SK-N-SH (cell line): Measurements from ENCODE around the gene ARHGEF17. TPM values are rescaled to one million over a fixed set of nuclear protein-coding genes. Genes with fewer than 3 reads are reported as not detected.

Experiments used
- CTCF ChIA-PET: fragments of 300-600, 350-600 bp; formaldehyde crosslinking; extraction: SDS; loops from one replicate; lab custom pipeline; 2021; lab: Yijun Ruan, JAX
- POLR2A ChIA-PET: fragments of 350-600 bp; sonication (Branson Sonifier 250); formaldehyde crosslinking; extraction: SDS; loops from one replicate; lab custom pipeline; 2020; ENCODE audit warnings: antibody characterized with exemption, inconsistent platforms; lab: Yijun Ruan, JAX
- DNase-seq: peaks from one replicate; pipeline ENCODE4 v3.0.0; 2012
- H2AFZ ChIP-seq: fragments of 200-600 bp; sonication (generic); 2 replicates; pipeline ENCODE4 v1.8.1; 2016; ENCODE audit warnings: antibody characterized with exemption, mild to moderate bottlenecking, low read depth
- H3F3A ChIP-seq: fragments of 200-600 bp; sonication (generic); replicated peaks from 2 replicates; pipeline ENCODE3; 2016; ENCODE audit warnings: antibody characterized with exemption, mild to moderate bottlenecking; ENCODE audit not compliant: insufficient read depth
- H3K27ac ChIP-seq, 2 experiments: fragments of 200-500 bp in 1 of 2; fragments of 200-600 bp in 1 of 2; sonication (Bioruptor generic) in 1 of 2; sonication (generic), shearing (Covaris generic) in 1 of 2; 2 replicates each; pipeline versions ENCODE4 v1.5.1 to v1.6.1; 2014 to 2016; ENCODE audit warnings: low read depth in 2 of 2, inconsistent platforms in 1 of 2, low read length in 1 of 2, mild to moderate bottlenecking in 1 of 2, mixed read lengths in 1 of 2
- H3K27me3 ChIP-seq: fragments of 200-600 bp; sonication (generic), shearing (Covaris generic); 2 replicates; pipeline ENCODE4 v1.6.1; 2016; ENCODE audit warnings: mixed run types; ENCODE audit not compliant: insufficient read depth
- H3K36me3 ChIP-seq, 2 experiments: fragments of 200-500 bp in 1 of 2; fragments of 200-600 bp in 1 of 2; sonication (Bioruptor generic) in 1 of 2; sonication (generic) in 1 of 2; replicated peaks in 1 of 2; 2 replicates each; pipeline versions ENCODE3 to v1.5.1; 2014 to 2016; ENCODE audit warnings: low read length in 1 of 2, mild to moderate bottlenecking in 1 of 2; ENCODE audit not compliant: insufficient read depth in 2 of 2, control insufficient read depth in 1 of 2
- H3K4me1 ChIP-seq, 2 experiments: fragments of 200-500 bp in 1 of 2; fragments of 200-600 bp in 1 of 2; sonication (Bioruptor generic) in 1 of 2; sonication (generic), shearing (Covaris generic) in 1 of 2; 2 replicates each; pipeline versions ENCODE4 v1.5.1 to v1.6.1; 2014 to 2016; ENCODE audit warnings: low read depth in 1 of 2, low read length in 1 of 2, mixed run types in 1 of 2; ENCODE audit not compliant: insufficient read depth in 2 of 2, control insufficient read depth in 1 of 2
- H3K4me2 ChIP-seq: fragments of 200-600 bp; sonication (generic), shearing (Covaris generic); 2 replicates; pipeline ENCODE4 v1.6.1; 2017; ENCODE audit warnings: mixed run types
- H3K4me3 ChIP-seq, 2 experiments: fragments of 200-500 bp in 1 of 2; fragments of 200-600 bp in 1 of 2; sonication (Bioruptor generic) in 1 of 2; sonication (generic), shearing (Covaris generic) in 1 of 2; 2 replicates each; pipeline versions ENCODE4 v1.5.1 to v1.8.1; 2014 to 2016; ENCODE audit warnings: low read depth in 2 of 2, inconsistent platforms in 1 of 2, low read length in 1 of 2, mild to moderate bottlenecking in 1 of 2, mixed read lengths in 1 of 2, moderate library complexity in 1 of 2
- H3K79me2 ChIP-seq: fragments of 200-600 bp; sonication (generic); 2 replicates; pipeline ENCODE4 v1.8.1; 2017; ENCODE audit warnings: mild to moderate bottlenecking; ENCODE audit not compliant: insufficient read depth
- H3K9ac ChIP-seq: fragments of 200-600 bp; sonication (generic); 2 replicates; pipeline ENCODE4 v1.6.1; 2017; ENCODE audit warnings: mixed run types
- H3K9me2 ChIP-seq: fragments of 200-600 bp; sonication (generic); 2 replicates; pipeline ENCODE4 v1.6.1; 2017; ENCODE audit warnings: mixed run types
- H3K9me3 ChIP-seq: fragments of 200-600 bp; sonication (generic); 2 replicates; pipeline ENCODE4 v1.6.1; 2017; ENCODE audit warnings: mixed run types, mild to moderate bottlenecking, moderate library complexity
- H4K20me1 ChIP-seq: fragments of 200-600 bp; sonication (generic); 2 replicates; pipeline ENCODE4 v1.6.1; 2017; ENCODE audit warnings: mild to moderate bottlenecking, mixed run types; ENCODE audit not compliant: insufficient read depth
- ELF1 ChIP-seq: IDR thresholded peaks from 2 replicates; pipeline ENCODE4 v1.4.0; 2012
- EZH2phosphoT487 ChIP-seq: fragments of 200-600 bp; sonication (generic); IDR thresholded peaks from 2 replicates; pipeline ENCODE4 v1.6.1; 2017; ENCODE audit warnings: low read depth, mixed run types, mild to moderate bottlenecking, antibody characterized with exemption, moderate library complexity, borderline replicate concordance
- FOXJ3 ChIP-seq: sonication (generic); formaldehyde crosslinking; IDR thresholded peaks from 2 replicates; pipeline ENCODE4 v1.5.1; 2020; ENCODE audit warnings: mild to moderate bottlenecking, missing genetic modification reagents
- GABPA ChIP-seq: IDR thresholded peaks from 2 replicates; pipeline ENCODE4 v1.4.0; 2012; ENCODE audit warnings: low read depth, mild to moderate bottlenecking
- GATA2 ChIP-seq: sonication (generic); formaldehyde crosslinking; IDR thresholded peaks from 2 replicates; pipeline ENCODE4 v1.5.0; 2020; ENCODE audit warnings: mild to moderate bottlenecking, missing genetic modification reagents
- MEF2A ChIP-seq: IDR thresholded peaks from 2 replicates; pipeline ENCODE4 v1.4.0; 2012; ENCODE audit warnings: low read depth, borderline replicate concordance
- NFIC ChIP-seq: IDR thresholded peaks from 2 replicates; pipeline ENCODE4 v1.4.0; 2012; ENCODE audit warnings: borderline replicate concordance
- NRF1 ChIP-seq: IDR thresholded peaks from 2 replicates; pipeline ENCODE4 v1.6.1; 2012; ENCODE audit warnings: low read depth, mild to moderate bottlenecking, low read length
- PBX3 ChIP-seq: IDR thresholded peaks from 2 replicates; pipeline ENCODE4; 2012
- RAD21 ChIP-seq: IDR thresholded peaks from 2 replicates; pipeline ENCODE4 v1.6.1; 2012; ENCODE audit warnings: mild to moderate bottlenecking, low read length
- REST ChIP-seq: IDR thresholded peaks from 2 replicates; pipeline ENCODE4 v1.6.1; 2012; ENCODE audit warnings: mild to moderate bottlenecking, low read depth, low read length, moderate library complexity
- SIN3A ChIP-seq: IDR thresholded peaks from 2 replicates; pipeline ENCODE4 v1.6.1; 2012; ENCODE audit warnings: low read depth, mild to moderate bottlenecking, low read length, moderate library complexity, borderline replicate concordance
- SMC3 ChIP-seq: IDR thresholded peaks from 2 replicates; pipeline ENCODE4 v1.6.1; 2012; ENCODE audit warnings: low read depth, low read length, improper control_type of control experiment
- TAF1 ChIP-seq: IDR thresholded peaks from 2 replicates; pipeline ENCODE4 v1.6.1; 2012; ENCODE audit warnings: low read depth, mild to moderate bottlenecking, low read length, moderate library complexity, borderline replicate concordance
- TEAD4 ChIP-seq: IDR thresholded peaks from 2 replicates; pipeline ENCODE4 v1.4.0; 2012; ENCODE audit warnings: mild to moderate bottlenecking, borderline replicate concordance; ENCODE audit not compliant: insufficient read depth
- USF2 ChIP-seq: fragments of 150-350 bp; IDR thresholded peaks from 2 replicates; pipeline ENCODE4 v1.6.1; 2017; ENCODE audit warnings: antibody characterized with exemption, low read length, low read depth, borderline replicate concordance
- YY1 ChIP-seq: IDR thresholded peaks from 2 replicates; pipeline ENCODE4 v1.4.0; 2012; ENCODE audit warnings: low read depth, mild to moderate bottlenecking
- WGBS: methylation state at CpG from one replicate; pipeline ENCODE4 v1.1.6; 2017; ENCODE audit warnings: low lambda C conversion rate; 5-methylcytosine and 5-hydroxymethylcytosine counted together
- polyA plus RNA-seq, 3 experiments: library from polyadenylated mRNA; depleted of rRNA; stranded (reverse); fragments of >200 nt; gene quantifications; 2 replicates each; pipeline ENCODE4 v1.2.3, GENCODE V29; 2012

ARHGEF17 gene
- polyA plus RNA-seq, 1 of the 3 experiments (the other 2 are of a cell fraction): 45.9 TPM

GRCh38 chr11:73337846-73338245 is 29.8 kb downstream of the ARHGEF17 start:
- H2AFZ ChIP-seq: no peak overlapping the region
- H3K4me2 ChIP-seq: no peak overlapping the region
- H4K20me1 ChIP-seq: peaks cover 67% of the 10 kb centered on the region
- H3K4me1 ChIP-seq: peaks cover 24 to 48% of the 10 kb centered on the region in 2 experiments
- H3K9ac ChIP-seq: no peak overlapping the region
- ChIA-PET CTCF (interaction anchor here (1.6 to 10.6 kb wide), 6 partner anchors 12 to 95 kb away, joined by 5 to 395 read pairs (median 65); partner anchors contain the start of gene ARHGEF17), POLR2A (no interaction called here)
- DNase-seq: no peak
- H3K27me3 ChIP-seq: no peaks in the 10 kb centered on the region
- no peak overlapping the region for H3K27ac ChIP-seq
- 100% methylated on average over 2 of the region's 2 CpGs for WGBS
- TF ChIP-seq ELF1 (no peak), TAF1 (no peak), FOXJ3 (CRISPR knock-in tag) (no peak), NFIC (no peak), RAD21 (no peak), GATA2 (CRISPR knock-in tag) (no peak), USF2 (no peak), SMC3 (no peak), EZH2phosphoT487 (no peak), YY1 (no peak), TEAD4 (no peak), PBX3 (no peak), SIN3A (no peak), GABPA (no peak), MEF2A (no peak), NRF1 (no peak), REST (no peak)
- no peaks in the 10 kb centered on the region for H3K9me2 ChIP-seq
- H3K36me3 ChIP-seq: peaks cover 2 to 15% of the 10 kb centered on the region in 2 experiments
- H3K9me3 ChIP-seq: no peaks in the 10 kb centered on the region
- peaks cover 96% of the 10 kb centered on the region for H3K79me2 ChIP-seq
- H3F3A ChIP-seq: peaks cover 27% of the 10 kb centered on the region
- H3K4me3 ChIP-seq: no peak overlapping the region
